ENCODE data around the gene C4BPA.

C4BPA gene

DNA sequence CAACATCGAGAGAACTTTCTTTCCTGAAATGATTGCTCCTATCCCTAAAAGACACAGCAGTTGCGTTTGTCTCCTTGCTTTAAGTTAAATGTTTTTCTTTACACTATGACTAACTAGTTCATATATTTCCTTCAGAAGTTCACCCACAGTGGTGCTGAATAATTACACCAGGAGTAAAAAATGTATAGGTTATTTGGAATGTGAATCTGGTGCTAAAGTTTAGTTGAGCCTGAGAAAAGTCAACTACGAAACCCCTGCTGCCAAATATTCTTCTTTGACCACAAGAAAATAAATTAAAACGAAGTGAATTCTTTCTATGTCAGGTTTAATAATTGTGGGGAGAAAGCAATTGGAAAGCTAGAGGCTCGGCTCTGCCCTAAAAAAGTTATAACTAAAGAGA is 52.8 kb downstream of the C4BPA start:
- H3K9me3 ChIP-seq (ENCODE audit: insufficient read depth, low read length): no peaks in the 10 kb centered on the region
- no peak overlapping the region for H3K4me3 ChIP-seq (ENCODE audit: insufficient read length, low read depth)
- H3K4me1 ChIP-seq (ENCODE audit: insufficient read depth, insufficient read length): no peaks in the 10 kb centered on the region
- DNase-seq (ENCODE audit: low read depth, low spot score): no peak
- H3K9ac ChIP-seq (ENCODE audit: insufficient read length, low read depth): no peak overlapping the region
- H3K36me3 ChIP-seq (ENCODE audit: insufficient read depth, insufficient read length, low read length): no peaks in the 10 kb centered on the region
- no peaks in the 10 kb centered on the region for H3K27me3 ChIP-seq (ENCODE audit: insufficient read depth, insufficient read length)
- TF ChIP-seq SUZ12 (IDR thresholded peaks at IDR 0.05; ENCODE audit: extremely low read depth, insufficient read depth, insufficient read length) (no peak), YY1 (IDR thresholded peaks at IDR 0.05; ENCODE audit: insufficient read depth, insufficient read length) (no peak), ZNF274 (IDR thresholded peaks at IDR 0.05; ENCODE audit: low read depth, low read length) (no peak)

DNA sequence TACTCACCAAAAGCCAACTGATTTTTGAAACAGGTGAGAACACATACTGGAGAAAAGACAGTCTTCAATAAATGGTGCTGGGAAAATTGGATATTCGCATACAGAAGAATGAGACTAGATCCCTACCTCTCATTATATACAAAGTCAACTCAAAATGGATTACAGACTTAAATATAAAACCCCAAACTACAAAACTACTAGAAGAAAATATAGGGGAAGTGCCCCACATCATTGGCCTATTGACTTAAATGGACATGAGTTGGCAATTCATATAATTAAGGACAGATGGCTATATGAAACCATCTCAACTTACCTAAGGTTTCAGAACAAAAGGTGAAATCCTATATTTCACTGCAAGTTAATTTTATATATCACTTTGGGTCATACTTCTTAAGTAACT is 60.1 kb downstream of the C4BPA start:
- Histone ChIP-seq H3K36me3 (ENCODE audit: insufficient read depth, insufficient read length, low read length) (no peaks in the 10 kb centered on the region), H3K9ac (ENCODE audit: insufficient read length, low read depth) (no peak overlapping the region), H3K4me3 (ENCODE audit: insufficient read length, low read depth) (no peak overlapping the region), H3K9me3 (ENCODE audit: insufficient read depth, low read length) (peaks cover 3% of the 10 kb centered on the region; the same call in 1 of the 2 replicates), H3K27me3 (ENCODE audit: insufficient read depth, insufficient read length) (no peaks in the 10 kb centered on the region), H3K4me1 (ENCODE audit: insufficient read depth, insufficient read length) (no peaks in the 10 kb centered on the region)
- no peak for TF ChIP-seq YY1 (IDR thresholded peaks at IDR 0.05; ENCODE audit: insufficient read depth, insufficient read length)
- TF ChIP-seq ZNF274 (IDR thresholded peaks at IDR 0.05; ENCODE audit: low read depth, low read length): no peak
- no peak for TF ChIP-seq SUZ12 (IDR thresholded peaks at IDR 0.05; ENCODE audit: extremely low read depth, insufficient read depth, insufficient read length)
- DNase-seq (ENCODE audit: low read depth, low spot score): no peak

DNA sequence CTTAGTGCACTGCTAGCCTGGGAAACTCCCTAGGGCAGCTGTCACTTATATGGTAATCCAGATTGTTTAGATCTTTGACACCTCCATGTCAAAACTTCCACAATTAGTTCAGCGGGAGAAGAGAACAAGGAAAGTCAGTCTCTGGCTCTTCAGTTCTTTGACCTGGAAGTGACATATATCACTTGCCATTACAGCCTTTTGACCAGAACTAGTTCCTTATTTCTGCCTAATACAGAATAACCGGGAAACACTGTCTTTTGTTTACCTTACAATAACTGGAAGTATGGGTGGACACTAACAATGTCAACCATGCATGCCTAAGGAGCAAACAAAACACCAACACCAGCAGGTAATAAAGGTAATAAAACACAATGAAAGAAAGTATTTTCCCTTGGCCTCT is 68.3 kb downstream of the C4BPA start:
- Histone ChIP-seq H3K4me3 (ENCODE audit: insufficient read length, low read depth) (no peak overlapping the region), H3K36me3 (ENCODE audit: insufficient read depth, insufficient read length, low read length) (no peaks in the 10 kb centered on the region), H3K9ac (ENCODE audit: insufficient read length, low read depth) (no peak overlapping the region), H3K27me3 (ENCODE audit: insufficient read depth, insufficient read length) (no peaks in the 10 kb centered on the region), H3K9me3 (ENCODE audit: insufficient read depth, low read length) (peaks cover 3% of the 10 kb centered on the region; the same call in 1 of the 2 replicates), H3K4me1 (ENCODE audit: insufficient read depth, insufficient read length) (no peaks in the 10 kb centered on the region)
- no peak for DNase-seq (ENCODE audit: low read depth, low spot score)
- TF ChIP-seq YY1 (IDR thresholded peaks at IDR 0.05; ENCODE audit: insufficient read depth, insufficient read length) (no peak), ZNF274 (IDR thresholded peaks at IDR 0.05; ENCODE audit: low read depth, low read length) (no peak), SUZ12 (IDR thresholded peaks at IDR 0.05; ENCODE audit: extremely low read depth, insufficient read depth, insufficient read length) (no peak)

- peaks cover 3% of the 10 kb centered on the region; the same call in 1 of the 2 replicates for H3K9me3 ChIP-seq (ENCODE audit: insufficient read depth, low read length)
- H3K4me1 ChIP-seq (ENCODE audit: insufficient read depth, insufficient read length): no peaks in the 10 kb centered on the region
- H3K9ac ChIP-seq (ENCODE audit: insufficient read length, low read depth): no peak overlapping the region
- H3K36me3 ChIP-seq (ENCODE audit: insufficient read depth, insufficient read length, low read length): no peaks in the 10 kb centered on the region
- no peak for DNase-seq (ENCODE audit: low read depth, low spot score)
- no peak overlapping the region for H3K4me3 ChIP-seq (ENCODE audit: insufficient read length, low read depth)
- TF ChIP-seq SUZ12 (IDR thresholded peaks at IDR 0.05; ENCODE audit: extremely low read depth, insufficient read depth, insufficient read length): no peak
- TF ChIP-seq ZNF274 (IDR thresholded peaks at IDR 0.05; ENCODE audit: low read depth, low read length): no peak
- no peaks in the 10 kb centered on the region for H3K27me3 ChIP-seq (ENCODE audit: insufficient read depth, insufficient read length)
Measured at GRCh38 chr1:207172885-207173284, 68.9 kb downstream of the C4BPA start.

DNA sequence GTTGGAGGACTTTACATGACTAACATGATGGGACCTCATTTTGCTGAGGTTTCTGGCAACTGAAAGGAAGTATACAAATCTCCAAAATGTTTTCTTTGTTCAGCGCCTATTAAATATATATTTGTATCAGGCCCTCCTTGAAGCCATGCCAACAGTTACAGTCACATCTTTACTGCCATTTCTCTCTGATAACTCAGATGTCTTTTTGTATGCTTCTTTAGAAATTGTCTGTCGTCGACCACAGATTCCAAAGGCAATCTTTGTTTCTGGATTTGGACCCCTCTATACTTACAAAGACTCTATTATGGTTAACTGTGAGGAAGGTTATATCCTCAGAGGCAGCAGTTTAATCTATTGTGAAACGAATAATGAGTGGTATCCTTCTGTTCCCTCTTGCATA is 69.4 kb downstream of the C4BPA start:
- no peaks in the 10 kb centered on the region for H3K36me3 ChIP-seq (ENCODE audit: insufficient read depth, insufficient read length, low read length)
- no peaks in the 10 kb centered on the region for H3K27me3 ChIP-seq (ENCODE audit: insufficient read depth, insufficient read length)
- no peak overlapping the region for H3K9ac ChIP-seq (ENCODE audit: insufficient read length, low read depth)
- TF ChIP-seq YY1 (IDR thresholded peaks at IDR 0.05; ENCODE audit: insufficient read depth, insufficient read length) (no peak), ZNF274 (IDR thresholded peaks at IDR 0.05; ENCODE audit: low read depth, low read length) (no peak), SUZ12 (IDR thresholded peaks at IDR 0.05; ENCODE audit: extremely low read depth, insufficient read depth, insufficient read length) (no peak)
- no peak overlapping the region for H3K4me3 ChIP-seq (ENCODE audit: insufficient read length, low read depth)
- DNase-seq (ENCODE audit: low read depth, low spot score): no peak
- peaks cover 3% of the 10 kb centered on the region; the same call in 1 of the 2 replicates for H3K9me3 ChIP-seq (ENCODE audit: insufficient read depth, low read length)
- H3K4me1 ChIP-seq (ENCODE audit: insufficient read depth, insufficient read length): no peaks in the 10 kb centered on the region

DNA sequence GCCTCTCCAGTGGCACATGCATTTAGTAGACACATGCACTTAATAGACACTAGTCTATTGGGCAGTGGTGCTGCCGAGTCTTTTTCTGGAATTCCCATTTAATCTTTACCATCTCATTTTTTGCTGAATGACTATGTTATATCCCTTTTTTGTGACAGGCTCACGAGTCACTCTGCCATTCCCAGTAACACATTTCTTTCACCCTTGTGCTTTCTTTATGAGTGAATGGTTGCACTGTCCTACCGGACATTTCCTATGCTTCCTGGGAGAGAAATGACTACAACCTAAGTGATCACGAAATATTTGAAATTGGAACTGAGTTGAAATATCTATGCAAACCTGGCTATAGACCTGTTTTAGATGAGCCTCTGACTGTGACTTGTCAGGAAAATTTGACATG is 70.9 kb downstream of the C4BPA start:
- Histone ChIP-seq H3K9ac (ENCODE audit: insufficient read length, low read depth) (no peak overlapping the region), H3K4me3 (ENCODE audit: insufficient read length, low read depth) (no peak overlapping the region), H3K9me3 (ENCODE audit: insufficient read depth, low read length) (no peaks in the 10 kb centered on the region), H3K4me1 (ENCODE audit: insufficient read depth, insufficient read length) (no peaks in the 10 kb centered on the region), H3K27me3 (ENCODE audit: insufficient read depth, insufficient read length) (no peaks in the 10 kb centered on the region), H3K36me3 (ENCODE audit: insufficient read depth, insufficient read length, low read length) (no peaks in the 10 kb centered on the region)
- no peak for DNase-seq (ENCODE audit: low read depth, low spot score)
- TF ChIP-seq ZNF274 (IDR thresholded peaks at IDR 0.05; ENCODE audit: low read depth, low read length) (no peak), SUZ12 (IDR thresholded peaks at IDR 0.05; ENCODE audit: extremely low read depth, insufficient read depth, insufficient read length) (no peak), YY1 (IDR thresholded peaks at IDR 0.05; ENCODE audit: insufficient read depth, insufficient read length) (no peak)

DNA sequence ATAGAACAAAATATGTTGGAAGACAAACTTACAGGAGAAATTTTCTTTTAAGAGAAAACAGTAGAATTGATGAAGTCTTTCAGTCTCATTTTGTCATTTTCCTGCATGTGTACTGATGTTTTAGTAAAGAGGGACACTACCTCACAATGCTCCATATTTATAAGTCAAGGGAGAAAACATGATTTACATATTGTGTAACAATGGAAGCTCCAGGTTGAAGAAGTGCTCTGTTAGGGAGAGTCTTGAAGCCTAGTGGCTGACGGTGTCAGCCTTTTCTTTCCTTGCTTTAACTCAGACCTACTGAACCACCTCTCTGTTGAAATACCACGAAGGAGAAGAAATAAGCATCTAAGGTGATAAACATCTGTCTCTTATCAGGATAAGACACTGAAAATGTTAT is 75.0 kb downstream of the C4BPA start:
- H3K4me1 ChIP-seq (ENCODE audit: insufficient read depth, insufficient read length): no peaks in the 10 kb centered on the region
- no peak for TF ChIP-seq YY1 (IDR thresholded peaks at IDR 0.05; ENCODE audit: insufficient read depth, insufficient read length)
- no peak for TF ChIP-seq ZNF274 (IDR thresholded peaks at IDR 0.05; ENCODE audit: low read depth, low read length)
- TF ChIP-seq SUZ12 (IDR thresholded peaks at IDR 0.05; ENCODE audit: extremely low read depth, insufficient read depth, insufficient read length): no peak

GRCh38 chr1:207181847-207182246 is 77.8 kb downstream of the C4BPA start:
- Histone ChIP-seq H3K4me3 (ENCODE audit: insufficient read length, low read depth) (no peak overlapping the region), H3K9me3 (ENCODE audit: insufficient read depth, low read length) (no peaks in the 10 kb centered on the region), H3K36me3 (ENCODE audit: insufficient read depth, insufficient read length, low read length) (no peaks in the 10 kb centered on the region), H3K9ac (ENCODE audit: insufficient read length, low read depth) (no peak overlapping the region), H3K27me3 (ENCODE audit: insufficient read depth, insufficient read length) (no peaks in the 10 kb centered on the region), H3K4me1 (ENCODE audit: insufficient read depth, insufficient read length) (no peaks in the 10 kb centered on the region)
- DNase-seq (ENCODE audit: low read depth, low spot score): no peak
- TF ChIP-seq SUZ12 (IDR thresholded peaks at IDR 0.05; ENCODE audit: extremely low read depth, insufficient read depth, insufficient read length): no peak
- TF ChIP-seq YY1 (IDR thresholded peaks at IDR 0.05; ENCODE audit: insufficient read depth, insufficient read length): no peak
- no peak for TF ChIP-seq ZNF274 (IDR thresholded peaks at IDR 0.05; ENCODE audit: low read depth, low read length)

More for the DNA sequence above, 75.0 kb downstream of the C4BPA start:
- H3K9me3 ChIP-seq (ENCODE audit: insufficient read depth, low read length): no peaks in the 10 kb centered on the region
- no peak overlapping the region for H3K9ac ChIP-seq (ENCODE audit: insufficient read length, low read depth)
- H3K36me3 ChIP-seq (ENCODE audit: insufficient read depth, insufficient read length, low read length): no peaks in the 10 kb centered on the region
- DNase-seq (ENCODE audit: low read depth, low spot score): no peak
- no peak overlapping the region for H3K4me3 ChIP-seq (ENCODE audit: insufficient read length, low read depth)
- no peaks in the 10 kb centered on the region for H3K27me3 ChIP-seq (ENCODE audit: insufficient read depth, insufficient read length)
